Endothelial cell of umbilical vein (primary cell): ENCODE measurements around the gene PPFIBP1. TPM values are rescaled to one million over a fixed set of nuclear protein-coding genes. Genes with fewer than 3 reads are reported as not detected.

Experiments used
- BruUV-seq: library from RNA; stranded (reverse); fragments of 400-500 nt; replicated peaks from 2 replicates; lab custom pipeline; 2021; lab: Mats Ljungman, UMichigan
- CTCF ChIA-PET: fragments of 300-600, 350-600 bp; sonication (Branson Sonifier 250); formaldehyde crosslinking; loops from one replicate; lab custom pipeline; 2021; ENCODE audit warnings: antibody characterized with exemption, inconsistent platforms; lab: Charles Lee
- POLR2A ChIA-PET: fragments of 300-600, 350-600 bp; sonication (Branson Sonifier 250); formaldehyde crosslinking; loops from one replicate; lab custom pipeline; 2021; ENCODE audit warnings: antibody characterized with exemption, inconsistent platforms; lab: Charles Lee
- DNase-seq: peaks from one replicate; pipeline ENCODE4 v3.0.0-alpha.2; 2011; ENCODE audit warnings: low read depth, low spot score
- FAIRE-seq: peaks from 2 replicates; lab custom pipeline; 2011; peaks lifted over from hg19 to GRCh38; lab: Jason Lieb, UNC
- H2AFZ ChIP-seq: 2 replicates; pipeline ENCODE4 v1.6.0; 2012; ENCODE audit warnings: low read depth, low read length, control low read depth, inconsistent platforms
- H3K27ac ChIP-seq: 2 replicates; pipeline ENCODE4 v1.5.1; 2011; ENCODE audit warnings: low read depth, mild to moderate bottlenecking, control low read depth, low read length, moderate library complexity; ENCODE audit not compliant: insufficient read depth
- H3K27me3 ChIP-seq, 2 experiments: 2 replicates each; pipeline versions ENCODE4 v1.6.0 to v1.6.1; 2011; ENCODE audit warnings: low read length in 2 of 2, mixed read lengths in 1 of 2; ENCODE audit not compliant: control insufficient read depth in 2 of 2, insufficient read depth in 2 of 2
- H3K36me3 ChIP-seq, 2 experiments: 2 replicates in 1 of 2; 3 replicates in 1 of 2; pipeline ENCODE4 v1.5.1; 2011; ENCODE audit warnings: low read length in 2 of 2, mild to moderate bottlenecking in 1 of 2, moderate library complexity in 1 of 2; ENCODE audit not compliant: control insufficient read depth in 2 of 2, insufficient read depth in 2 of 2; ENCODE audit errors: extremely low read depth in 1 of 2
- H3K4me1 ChIP-seq: 3 replicates; pipeline ENCODE4 v1.5.1; 2011; ENCODE audit warnings: mild to moderate bottlenecking, low read length; ENCODE audit not compliant: control insufficient read depth, insufficient read depth; ENCODE audit errors: extremely low read depth
- H3K4me2 ChIP-seq: 2 replicates; pipeline ENCODE4 v1.6.1; 2011; ENCODE audit warnings: low read length, control low read depth, mixed read lengths; ENCODE audit not compliant: insufficient read depth
- H3K4me3 ChIP-seq, 3 experiments: fragments of 200-600 bp in 1 of 3; sonication (generic), shearing (Covaris generic) in 1 of 3; replicated peaks in 1 of 3; 2 replicates each; pipeline ENCODE4 v1.5.1; 2011 to 2016; ENCODE audit warnings: control low read depth in 3 of 3, low read length in 3 of 3, mild to moderate bottlenecking in 2 of 3, inconsistent platforms in 1 of 3, low read depth in 1 of 3, moderate library complexity in 1 of 3; ENCODE audit not compliant: insufficient read depth in 1 of 3
- H3K79me2 ChIP-seq: 2 replicates; pipeline ENCODE4 v1.6.0; 2012; ENCODE audit warnings: low read length, inconsistent platforms; ENCODE audit not compliant: control insufficient read depth, insufficient read depth
- H3K9ac ChIP-seq: replicated peaks from 2 replicates; pipeline ENCODE3; 2011; ENCODE audit warnings: low read length, control low read depth; ENCODE audit not compliant: insufficient read depth; ENCODE audit errors: extremely low read depth
- H3K9me1 ChIP-seq: replicated peaks from 3 replicates; pipeline ENCODE4 v1.6.0; 2011; ENCODE audit warnings: mild to moderate bottlenecking, low read length; ENCODE audit not compliant: control insufficient read depth, insufficient read depth; ENCODE audit errors: extremely low read depth
- H3K9me3 ChIP-seq: replicated peaks from 2 replicates; pipeline ENCODE4 v1.5.1; 2012; ENCODE audit warnings: low read length, inconsistent platforms; ENCODE audit not compliant: control insufficient read depth, insufficient read depth
- H4K20me1 ChIP-seq: replicated peaks from 2 replicates; pipeline ENCODE3; 2011; ENCODE audit warnings: mild to moderate bottlenecking, low read length; ENCODE audit not compliant: control insufficient read depth, insufficient read depth; ENCODE audit errors: extremely low read depth
- CTCF ChIP-seq, 2 donors: IDR thresholded peaks; 1 replicate in 1 of 2; 2 replicates in 1 of 2; pipeline ENCODE4 v1.5.1; 2011; ENCODE audit warnings: low read length in 2 of 2, mild to moderate bottlenecking in 2 of 2, moderate library complexity in 2 of 2, control low read depth in 1 of 2, inconsistent platforms in 1 of 2, low read depth in 1 of 2; ENCODE audit not compliant: insufficient read depth in 1 of 2; ENCODE audit errors: extremely low read depth in 1 of 2
- EZH2 ChIP-seq: IDR thresholded peaks from 2 replicates; pipeline ENCODE4 v1.6.1; 2012; ENCODE audit warnings: borderline replicate concordance, low read depth, mild to moderate bottlenecking, moderate library complexity, low read length, inconsistent platforms; ENCODE audit not compliant: severe bottlenecking
- FOS ChIP-seq: IDR thresholded peaks from 2 replicates; pipeline ENCODE4 v1.6.1; 2011; ENCODE audit warnings: mild to moderate bottlenecking, low read length, moderate library complexity, borderline replicate concordance; ENCODE audit not compliant: insufficient read depth
- GATA2 ChIP-seq: IDR thresholded peaks from 2 replicates; pipeline ENCODE4 v1.7.0; 2011; ENCODE audit warnings: low read depth, mild to moderate bottlenecking, moderate library complexity, mixed read lengths, low read length; ENCODE audit not compliant: insufficient read length, insufficient read depth
- JUN ChIP-seq: IDR thresholded peaks from 2 replicates; pipeline ENCODE4 v1.6.1; 2011; ENCODE audit warnings: borderline replicate concordance, low read depth; ENCODE audit not compliant: insufficient read length, insufficient read depth
- MAX ChIP-seq: IDR thresholded peaks from 2 replicates; pipeline ENCODE4 v1.6.1; 2011; ENCODE audit not compliant: insufficient read depth, insufficient read length
- MYC ChIP-seq: IDR thresholded peaks from one replicate; pipeline ENCODE4 v1.6.1; 2011; ENCODE audit warnings: mild to moderate bottlenecking, low read depth, low read length
- POLR2A ChIP-seq: IDR thresholded peaks from 2 replicates; pipeline ENCODE4 v1.6.1; 2012; ENCODE audit warnings: low read depth, mild to moderate bottlenecking, control low read depth, low read length
- POLR2AphosphoS5 ChIP-seq: IDR thresholded peaks from 2 replicates; pipeline ENCODE4 v1.6.1; 2012; ENCODE audit warnings: low read depth, mild to moderate bottlenecking, control low read depth, low read length, moderate library complexity; ENCODE audit not compliant: insufficient read depth
- dilution Hi-C: fragments of 300-500 bp; cut with MboI; formaldehyde crosslinking; loops from one replicate; pipeline ENCODE4 v1.15.0; 2019; ENCODE audit warnings: low sequenced_read_pairs; ENCODE audit not compliant: extremely low pct_ligation_motif_present
- intact Hi-C: fragments of 100-400 bp; cut with micrococcal nuclease; formaldehyde crosslinking; loops from one replicate; pipeline ENCODE4 v1.10.0; 2022
- polyA plus RNA-seq, 4 experiments: library from polyadenylated mRNA; depleted of rRNA in 3 of 4; stranded (reverse) in 3 of 4; unstranded in 1 of 4; fragments of >200 nt; gene quantifications; 2 replicates each; pipeline versions ENCODE4 v1.2.1 to v1.2.3, GENCODE V29; 2011 to 2012; ENCODE audit warnings: missing spikeins in 1 of 4
- total RNA-seq: library from RNA; stranded (reverse); gene quantifications from 2 replicates; pipeline ENCODE4 v1.2.3, GENCODE V29; 2021

PPFIBP1 gene
- total and polyA plus RNA-seq, 2 donors (not counting 3 experiments of a cell fraction or from before 2014, with no cell fraction given): 45.5 to 154 TPM

GRCh38 chr12:27622436-27623195, 98.6 kb downstream of the PPFIBP1 start:
- Histone ChIP-seq H3K9me1 (no peaks in the 10 kb centered on the region), H4K20me1 (no peaks in the 10 kb centered on the region), H3K9me3 (no peaks in the 10 kb centered on the region), H3K36me3 (no peaks in the 10 kb centered on the region), H3K4me2 (no peak overlapping the region), H3K27me3 (no peaks in the 10 kb centered on the region), H2AFZ (no peak overlapping the region), H3K4me3 (no peak overlapping the region), H3K4me1 (peaks cover 73% of the 10 kb centered on the region), H3K79me2 (peaks cover 73% of the 10 kb centered on the region), H3K27ac (peak overlapping the region; percentile 69), H3K9ac (no peak overlapping the region)
- ChIA-PET POLR2A (no interaction called here), CTCF (interaction anchor here (1.3 to 2.0 kb wide), 3 partner anchors 30 to 73 kb away, joined by 4 to 6 read pairs (median 4); no protein-coding TSS in a partner anchor)
- BruUV-seq: no TSS peak
- intact Hi-C loops (no loop called here), dilution Hi-C loops (no loop called here)
- FAIRE-seq: no peak
- DNase-seq: no peak
- TF ChIP-seq POLR2A: no peak
- TF ChIP-seq FOS: no peak
- no peak for TF ChIP-seq JUN
- no peak for TF ChIP-seq CTCF (IDR thresholded peaks at IDR 0.05; ENCODE audit: extremely low read depth in 1 of 2, insufficient read depth in 1 of 2, low read depth in 1 of 2, low read length in 2 of 2)
- no peak for TF ChIP-seq MAX
- TF ChIP-seq GATA2: no peak
- no peak for TF ChIP-seq POLR2AphosphoS5
- no peak for TF ChIP-seq MYC
- no peak for TF ChIP-seq EZH2
